Transverse colon (tissue), 4 donors: ENCODE data around the gene PID1. TPM values are rescaled to one million over a fixed set of nuclear protein-coding genes. Genes with fewer than 3 reads are reported as not detected.

Source experiments
- DNase-seq: peaks from one replicate; pipeline ENCODE4 v3.0.0-alpha.2; 2019
- H3K27ac ChIP-seq, 4 donors: fragments of 200-600 bp; sonication (generic); 2 replicates each; pipeline ENCODE4 v1.5.1; 2016 to 2018; ENCODE audit warnings: inconsistent platforms in 4 of 4
- H3K27me3 ChIP-seq: fragments of 200-600 bp; sonication (generic); 2 replicates; pipeline ENCODE4 v1.5.1; 2017; ENCODE audit warnings: inconsistent platforms
- H3K36me3 ChIP-seq, 4 donors: fragments of 200-600 bp; sonication (generic); 2 replicates each; pipeline ENCODE4 v1.5.1; 2017 to 2019; ENCODE audit warnings: inconsistent platforms in 4 of 4
- H3K4me1 ChIP-seq, 4 donors: fragments of 200-600 bp; sonication (generic); 2 replicates each; pipeline ENCODE4 v1.5.1; 2017 to 2020; ENCODE audit warnings: inconsistent platforms in 4 of 4
- H3K4me3 ChIP-seq, 4 donors: fragments of 200-600 bp; sonication (generic); 1 replicate in 1 of 4; 2 replicates in 3 of 4; pipeline versions ENCODE4 v1.5.1 to v1.6.1; 2017 to 2019; ENCODE audit warnings: inconsistent platforms in 4 of 4
- H3K9me3 ChIP-seq, 2 donors: fragments of 200-600 bp; sonication (generic); 2 replicates each; pipeline ENCODE4 v1.5.1; 2017 to 2019; ENCODE audit warnings: inconsistent platforms in 2 of 2
- EP300 ChIP-seq: sonication (generic); formaldehyde crosslinking; IDR thresholded peaks from one replicate; pipeline ENCODE4 v1.6.1; 2017; ENCODE audit warnings: antibody characterized with exemption, low read depth
- POLR2A ChIP-seq: fragments of 450-650 bp; IDR thresholded peaks from one replicate; pipeline ENCODE4 v1.6.1; 2016; ENCODE audit warnings: antibody characterized with exemption, mild to moderate bottlenecking, moderate library complexity
- POLR2AphosphoS5 ChIP-seq, 3 donors: sonication (generic); formaldehyde crosslinking; IDR thresholded peaks; one replicate each; pipeline ENCODE4 v1.6.1; 2016; ENCODE audit warnings: antibody characterized with exemption in 3 of 3
- WGBS, 2 donors: methylation state at CpG; one replicate each; pipeline ENCODE4 v1.1.5; 2018; ENCODE audit warnings: low coverage in 1 of 2; 5-methylcytosine and 5-hydroxymethylcytosine counted together
- in situ Hi-C, 4 donors: fragments of 200-750 bp; cut with MboI; loops; one replicate each; pipeline versions ENCODE4 v1.15.0 to v1.15.1; 2017; ENCODE audit warnings: low sequenced_read_pairs in 3 of 4, low pct_ligation_motif_present in 1 of 4, low pct_unique_long_range_greater_than_20kb in 1 of 4
- intact Hi-C: fragments of 100-400 bp; cut with DNase I; formaldehyde crosslinking; loops from one replicate; pipeline ENCODE4 v1.15.1; 2023; ENCODE audit warnings: low total_unique reads
- total RNA-seq, 4 donors: library from RNA; depleted of rRNA; stranded (reverse); fragments of >200 nt; gene quantifications; one replicate each; pipeline ENCODE4 v1.1.0, GENCODE V29; 2016
- TF ChIP-seq, protein P1 (sequence below), 5 experiments: fragments of 200-600 bp in 3 of 5; fragments of 450-650 bp in 2 of 5; sonication (generic) in 3 of 5; IDR thresholded peaks; 1 replicate in 2 of 5; 2 replicates in 3 of 5; pipeline ENCODE4 v1.5.1; 2016 to 2017; ENCODE audit warnings: antibody characterized with exemption in 5 of 5, inconsistent platforms in 3 of 5, mild to moderate bottlenecking in 2 of 5, moderate library complexity in 1 of 5

PID1 gene
- total RNA-seq, 4 donors from 2014 or later, result 21.6 to 54.6 (median 27.9) TPM

DNA sequence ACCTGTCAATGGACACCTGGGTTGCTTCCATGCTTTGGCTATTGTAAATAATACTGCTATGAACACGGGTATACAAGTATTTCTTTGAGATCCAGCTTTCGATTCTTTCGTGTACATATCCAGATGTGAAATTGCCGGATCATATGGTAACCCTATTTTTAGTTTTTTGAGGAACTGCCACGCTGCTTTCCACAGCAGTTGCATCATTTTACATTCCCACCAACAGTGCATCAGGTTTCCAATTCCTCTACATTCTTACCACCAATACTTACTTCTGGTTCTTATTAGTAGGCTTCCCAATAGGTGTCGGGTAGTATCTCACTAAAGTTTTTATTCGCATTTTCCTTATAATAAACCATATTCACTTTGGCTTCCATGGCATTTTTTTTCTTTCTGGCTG, 69.6 kb downstream of the PID1 start:
- WGBS, 2 donors, result 80 to 81% methylated on average over 7 of the region's 7 CpGs
- Histone ChIP-seq H3K27me3 (no peaks in the 10 kb centered on the region), H3K36me3 (no peaks in the 10 kb centered on the region), H3K4me1 (no peaks in the 10 kb centered on the region), H3K9me3 (no peaks in the 10 kb centered on the region), H3K27ac (no peak overlapping the region), H3K4me3 (no peak overlapping the region)
- intact Hi-C loops (no loop called here), in situ Hi-C loops (no loop called here)
- TF ChIP-seq POLR2AphosphoS5 (IDR thresholded peaks at IDR 0.05), result no peak
- no peak for TF ChIP-seq EP300
- TF ChIP-seq, protein P1, sequence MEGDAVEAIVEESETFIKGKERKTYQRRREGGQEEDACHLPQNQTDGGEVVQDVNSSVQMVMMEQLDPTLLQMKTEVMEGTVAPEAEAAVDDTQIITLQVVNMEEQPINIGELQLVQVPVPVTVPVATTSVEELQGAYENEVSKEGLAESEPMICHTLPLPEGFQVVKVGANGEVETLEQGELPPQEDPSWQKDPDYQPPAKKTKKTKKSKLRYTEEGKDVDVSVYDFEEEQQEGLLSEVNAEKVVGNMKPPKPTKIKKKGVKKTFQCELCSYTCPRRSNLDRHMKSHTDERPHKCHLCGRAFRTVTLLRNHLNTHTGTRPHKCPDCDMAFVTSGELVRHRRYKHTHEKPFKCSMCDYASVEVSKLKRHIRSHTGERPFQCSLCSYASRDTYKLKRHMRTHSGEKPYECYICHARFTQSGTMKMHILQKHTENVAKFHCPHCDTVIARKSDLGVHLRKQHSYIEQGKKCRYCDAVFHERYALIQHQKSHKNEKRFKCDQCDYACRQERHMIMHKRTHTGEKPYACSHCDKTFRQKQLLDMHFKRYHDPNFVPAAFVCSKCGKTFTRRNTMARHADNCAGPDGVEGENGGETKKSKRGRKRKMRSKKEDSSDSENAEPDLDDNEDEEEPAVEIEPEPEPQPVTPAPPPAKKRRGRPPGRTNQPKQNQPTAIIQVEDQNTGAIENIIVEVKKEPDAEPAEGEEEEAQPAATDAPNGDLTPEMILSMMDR (IDR thresholded peaks at IDR 0.05), result no peak
- TF ChIP-seq POLR2A, result no peak
- no peak for DNase-seq

DNA sequence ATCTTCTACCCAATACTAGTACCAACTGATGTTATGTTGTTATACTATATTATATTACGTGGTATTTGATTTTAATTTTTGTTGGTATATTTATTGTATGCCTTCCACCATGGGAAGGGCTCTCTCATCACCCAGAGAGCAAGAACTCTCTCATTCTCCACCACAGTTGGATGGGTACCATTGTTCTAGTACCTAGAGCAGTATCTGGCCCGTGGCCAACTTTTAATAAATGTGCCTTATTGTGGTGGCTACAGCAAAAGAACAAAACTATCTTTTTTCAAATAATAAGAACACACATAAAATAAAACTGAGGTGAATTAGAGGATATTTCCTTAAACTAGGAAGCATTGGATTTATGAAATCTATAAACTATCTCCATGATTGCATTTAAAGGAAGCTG, 71.8 kb downstream of the PID1 start:
- in situ Hi-C loops, result no loop called here
- no peaks in the 10 kb centered on the region for H3K9me3 ChIP-seq

DNA sequence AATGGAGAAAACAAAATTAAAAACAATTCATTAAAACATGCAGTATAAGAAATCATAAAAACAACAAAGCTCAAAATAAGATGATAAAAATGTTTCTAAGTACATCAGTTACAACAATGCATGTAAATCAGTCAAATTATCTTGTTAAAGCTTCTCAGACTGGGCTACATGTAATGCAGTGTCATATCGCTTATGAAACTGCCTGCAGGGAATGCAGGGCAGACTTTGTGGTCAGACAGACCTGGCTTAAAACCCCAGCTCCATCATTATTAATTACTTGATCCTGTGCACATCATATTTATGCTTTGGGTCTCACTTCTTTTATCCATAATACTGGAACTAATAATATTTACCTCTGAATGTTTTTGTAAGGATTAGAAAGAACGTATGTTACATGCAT, 74.6 kb downstream of the PID1 start:
- Histone ChIP-seq H3K36me3 (no peaks in the 10 kb centered on the region), H3K4me3 (no peak overlapping the region), H3K4me1 (no peaks in the 10 kb centered on the region), H3K27ac (no peak overlapping the region), H3K27me3 (no peaks in the 10 kb centered on the region), H3K9me3 (no peaks in the 10 kb centered on the region)
- in situ Hi-C loops, result no loop called here
- WGBS, 2 donors, result 71 to 73% methylated on average over 2 of the region's 2 CpGs
- intact Hi-C loops, result no loop called here
- no peak for DNase-seq
- no peak for TF ChIP-seq POLR2AphosphoS5 (IDR thresholded peaks at IDR 0.05)
- no peak for TF ChIP-seq POLR2A
- TF ChIP-seq, protein P1 (IDR thresholded peaks at IDR 0.05), result no peak
- TF ChIP-seq EP300, result no peak

More for the DNA sequence above, 71.8 kb downstream of the PID1 start:
- H3K4me1 ChIP-seq, result no peaks in the 10 kb centered on the region
- no peaks in the 10 kb centered on the region for H3K36me3 ChIP-seq
- H3K4me3 ChIP-seq, result no peak overlapping the region
- DNase-seq, result no peak
- intact Hi-C loops, result no loop called here
- 56 to 71% methylated on average over 2 of the region's 2 CpGs for WGBS, 2 donors
- no peaks in the 10 kb centered on the region for H3K27me3 ChIP-seq
- TF ChIP-seq EP300 (no peak), POLR2AphosphoS5 (IDR thresholded peaks at IDR 0.05) (no peak), POLR2A (no peak)
- TF ChIP-seq, protein P1 (IDR thresholded peaks at IDR 0.05), result no peak
- no peak overlapping the region for H3K27ac ChIP-seq

DNA sequence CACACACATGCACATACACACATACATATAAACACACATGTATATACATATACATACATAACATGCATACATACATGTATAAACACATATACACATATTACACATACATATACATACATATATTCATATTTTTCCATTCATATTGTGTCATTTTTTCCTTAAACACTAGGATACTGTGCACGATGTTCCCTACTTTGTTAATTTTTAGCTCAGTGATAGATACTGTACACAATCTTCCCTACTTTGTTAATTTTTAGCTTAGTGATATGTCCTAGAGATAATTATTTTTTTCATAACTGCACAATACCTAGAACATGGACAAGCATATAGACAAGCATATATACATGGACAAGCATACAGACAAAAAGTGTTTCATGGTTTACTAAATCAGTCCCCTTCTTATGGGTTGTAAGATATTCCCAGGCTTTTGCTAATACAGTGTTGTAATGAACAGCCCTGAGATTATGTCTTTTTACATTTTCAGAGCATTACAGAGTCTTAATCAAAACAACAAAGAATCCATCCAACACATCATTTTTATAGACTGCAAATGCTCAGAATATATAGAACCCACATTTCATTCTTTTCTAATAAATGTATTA, 75.6 kb downstream of the PID1 start:
- Histone ChIP-seq H3K4me1 (no peaks in the 10 kb centered on the region), H3K9me3 (no peaks in the 10 kb centered on the region), H3K27ac (no peak overlapping the region), H3K36me3 (no peaks in the 10 kb centered on the region), H3K27me3 (no peaks in the 10 kb centered on the region), H3K4me3 (no peak overlapping the region)
- intact Hi-C loops (no loop called here), in situ Hi-C loops (no loop called here)
- TF ChIP-seq EP300, result no peak
- no peak for TF ChIP-seq POLR2A
- TF ChIP-seq, protein P1 (IDR thresholded peaks at IDR 0.05), result no peak
- TF ChIP-seq POLR2AphosphoS5 (IDR thresholded peaks at IDR 0.05), result no peak
- WGBS, 2 donors, result 52 to 63% methylated on average over 1 of the region's 1 CpG
- DNase-seq, result no peak
